ENCODE results near the gene PEX14.

- TF ChIP-seq CTCF (IDR thresholded peaks at IDR 0.05; ENCODE audit: insufficient read depth, low read length, poor library complexity, severe bottlenecking), result no peak
- TF ChIP-seq EZH2phosphoT487 (conservative IDR thresholded peaks at IDR 0.05; ENCODE audit: low read length), result no peak
These were observed 59.8 kb downstream of the PEX14 start for GRCh38 chr1:10534519-10534918.
